KMS-11 (cell line): ENCODE data around the gene HOXD1.

ENCODE experiments used
- H2AFZ ChIP-seq: fragments of 200-600 bp; sonication (generic); 2 replicates; pipeline ENCODE4 v1.6.1; 2016; ENCODE audit warnings: antibody characterized with exemption, mixed run types, low read depth
- H3K27ac ChIP-seq: fragments of 200-600 bp; sonication (generic); 2 replicates; pipeline ENCODE4 v1.6.1; 2016; ENCODE audit warnings: mild to moderate bottlenecking, mixed run types
- H3K27me3 ChIP-seq: fragments of 200-600 bp; sonication (generic); 2 replicates; pipeline ENCODE4 v1.6.1; 2017; ENCODE audit warnings: mild to moderate bottlenecking, low read depth, mixed run types, moderate library complexity; ENCODE audit not compliant: insufficient read depth
- H3K36me3 ChIP-seq: fragments of 200-600 bp; sonication (generic); 2 replicates; pipeline ENCODE4 v1.6.1; 2017; ENCODE audit warnings: mild to moderate bottlenecking, mixed run types; ENCODE audit not compliant: insufficient read depth
- H3K4me1 ChIP-seq: fragments of 200-600 bp; sonication (generic); 2 replicates; pipeline ENCODE4 v1.6.1; 2016; ENCODE audit warnings: mild to moderate bottlenecking, low read depth, mixed run types; ENCODE audit not compliant: poor library complexity, severe bottlenecking
- H3K4me2 ChIP-seq: fragments of 200-600 bp; sonication (generic); 2 replicates; pipeline ENCODE4 v1.7.0; 2016; ENCODE audit warnings: mild to moderate bottlenecking, mixed run types
- H3K4me3 ChIP-seq: fragments of 200-600 bp; sonication (generic); IDR thresholded peaks from 2 replicates; pipeline ENCODE4 v1.6.1; 2017; ENCODE audit warnings: low read depth, low read length, mixed read lengths; ENCODE audit not compliant: insufficient read depth
- H3K79me2 ChIP-seq: fragments of 200-600 bp; sonication (generic); 2 replicates; pipeline ENCODE4 v1.6.1; 2016; ENCODE audit warnings: low read depth, mixed run types; ENCODE audit not compliant: insufficient read depth
- H3K9ac ChIP-seq: fragments of 200-600 bp; sonication (generic); 2 replicates; pipeline ENCODE4 v1.6.1; 2016; ENCODE audit warnings: mild to moderate bottlenecking, mixed run types
- H4K20me1 ChIP-seq: fragments of 200-600 bp; sonication (generic); 2 replicates; pipeline ENCODE4 v1.6.1; 2016; ENCODE audit warnings: mild to moderate bottlenecking, mixed run types; ENCODE audit not compliant: insufficient read depth
- CTCF ChIP-seq: fragments of 200-600 bp; sonication (generic); conservative IDR thresholded peaks from 2 replicates; pipeline ENCODE4 v1.6.1; 2017; ENCODE audit warnings: low read depth, mild to moderate bottlenecking, antibody characterized with exemption, low read length, moderate library complexity, mixed read lengths

The HOXD1 gene

GRCh38 chr2:176181551-176181950 lies 6.9 kb upstream of the HOXD1 start:
- Histone ChIP-seq H3K9ac (no peak overlapping the region), H3K27ac (no peak overlapping the region), H4K20me1 (no peaks in the 10 kb centered on the region), H3K4me1 (no peaks in the 10 kb centered on the region), H3K36me3 (no peaks in the 10 kb centered on the region), H3K4me3 (no peak overlapping the region), H3K79me2 (no peaks in the 10 kb centered on the region), H3K4me2 (no peak overlapping the region), H3K27me3 (no peaks in the 10 kb centered on the region), H2AFZ (no peak overlapping the region)
- no peak for TF ChIP-seq CTCF

GRCh38 chr2:176182671-176183070 lies 5.8 kb upstream of the HOXD1 start:
- H3K36me3 ChIP-seq = no peaks in the 10 kb centered on the region
- no peaks in the 10 kb centered on the region for H4K20me1 ChIP-seq
- H3K4me3 ChIP-seq = no peak overlapping the region
- H3K4me2 ChIP-seq = no peak overlapping the region
- no peaks in the 10 kb centered on the region for H3K4me1 ChIP-seq
- no peak overlapping the region for H3K9ac ChIP-seq
- H3K79me2 ChIP-seq = no peaks in the 10 kb centered on the region
- no peak overlapping the region for H2AFZ ChIP-seq
- no peak overlapping the region for H3K27ac ChIP-seq
- TF ChIP-seq CTCF = no peak
- no peaks in the 10 kb centered on the region; the same call in 1 of the 2 replicates for H3K27me3 ChIP-seq

GRCh38 chr2:176184749-176185148 lies 3.7 kb upstream of the HOXD1 start:
- TF ChIP-seq CTCF = no peak
- H4K20me1 ChIP-seq = no peaks in the 10 kb centered on the region
- H3K36me3 ChIP-seq = no peaks in the 10 kb centered on the region
- no peaks in the 10 kb centered on the region for H3K4me1 ChIP-seq
- H3K4me3 ChIP-seq = no peak overlapping the region
- no peak overlapping the region for H3K9ac ChIP-seq
- H3K27me3 ChIP-seq = no peaks in the 10 kb centered on the region; the same call in 1 of the 2 replicates
- H3K4me2 ChIP-seq = no peak overlapping the region
- no peak overlapping the region for H3K27ac ChIP-seq
- H3K79me2 ChIP-seq = no peaks in the 10 kb centered on the region
- H2AFZ ChIP-seq = no peak overlapping the region

GRCh38 chr2:176186024-176186423 lies 2.4 kb upstream of the HOXD1 start:
- Histone ChIP-seq H2AFZ (no peak overlapping the region), H3K79me2 (no peaks in the 10 kb centered on the region), H3K9ac (no peak overlapping the region), H3K27ac (no peak overlapping the region), H3K4me3 (no peak overlapping the region), H3K36me3 (no peaks in the 10 kb centered on the region), H3K4me1 (no peaks in the 10 kb centered on the region), H3K4me2 (no peak overlapping the region), H4K20me1 (no peaks in the 10 kb centered on the region), H3K27me3 (no peaks in the 10 kb centered on the region; the same call in 1 of the 2 replicates)
- no peak for TF ChIP-seq CTCF
